ENCODE data around the gene CEP164. TPM values are rescaled to one million over a fixed set of nuclear protein-coding genes. Genes with fewer than 3 reads are reported as not detected.

Gene CEP164
- total and polyA plus RNA-seq, 9 of the 15 experiments (the other 6 are each of a cell fraction or from before 2014, with no cell fraction given) = 2.1 to 16.5 (median 10.4) TPM

- TF ChIP-seq CREB5 (CRISPR knock-in tag; IDR thresholded peaks at IDR 0.05) (no peak), U2AF2 (optimal IDR thresholded peaks at IDR 0.05; ENCODE audit: low read depth, low read length) (no peak), ZNF395 (CRISPR knock-in tag; IDR thresholded peaks at IDR 0.05) (no peak), NR0B1 (IDR thresholded peaks at IDR 0.05; ENCODE audit: partially characterized antibody) (no peak), HEY1 (CRISPR knock-in tag; IDR thresholded peaks at IDR 0.05; ENCODE audit: borderline replicate concordance) (no peak), GTF2A2 (tag; IDR thresholded peaks at IDR 0.05) (no peak), RUNX1 (IDR thresholded peaks at IDR 0.05; ENCODE audit: low read depth) (no peak), PTBP1 (IDR thresholded peaks at IDR 0.05; ENCODE audit: low read depth, low read length) (no peak), E4F1 (CRISPR knock-in tag; IDR thresholded peaks at IDR 0.05; ENCODE audit: borderline replicate concordance) (no peak)
Measured at GRCh38 chr11:117332843-117333242, 5.2 kb downstream of the CEP164 start (continued).
